ENCODE measurements around the gene PRCC.

Gene PRCC

DNA sequence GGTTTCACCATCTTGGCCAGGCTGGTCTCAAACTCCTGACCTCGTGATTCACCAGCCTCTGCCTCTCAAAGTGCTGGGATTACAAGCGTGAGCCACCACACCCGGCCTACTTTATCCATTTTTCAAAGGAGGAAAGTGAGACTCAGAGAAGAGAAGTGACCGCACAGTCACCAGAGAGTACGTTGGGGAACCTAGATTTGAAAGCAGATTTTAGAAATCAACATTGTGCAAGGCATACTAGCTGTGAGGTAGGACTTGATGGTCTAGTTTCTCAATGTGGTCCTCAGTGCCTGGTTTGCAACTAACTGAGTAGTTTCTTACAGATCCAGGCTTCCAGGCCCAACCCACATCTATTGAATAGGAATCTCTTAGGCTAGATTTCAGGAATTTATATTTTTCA, 1.7 kb upstream of the PRCC start:
- DNase-seq = no peak

DNA sequence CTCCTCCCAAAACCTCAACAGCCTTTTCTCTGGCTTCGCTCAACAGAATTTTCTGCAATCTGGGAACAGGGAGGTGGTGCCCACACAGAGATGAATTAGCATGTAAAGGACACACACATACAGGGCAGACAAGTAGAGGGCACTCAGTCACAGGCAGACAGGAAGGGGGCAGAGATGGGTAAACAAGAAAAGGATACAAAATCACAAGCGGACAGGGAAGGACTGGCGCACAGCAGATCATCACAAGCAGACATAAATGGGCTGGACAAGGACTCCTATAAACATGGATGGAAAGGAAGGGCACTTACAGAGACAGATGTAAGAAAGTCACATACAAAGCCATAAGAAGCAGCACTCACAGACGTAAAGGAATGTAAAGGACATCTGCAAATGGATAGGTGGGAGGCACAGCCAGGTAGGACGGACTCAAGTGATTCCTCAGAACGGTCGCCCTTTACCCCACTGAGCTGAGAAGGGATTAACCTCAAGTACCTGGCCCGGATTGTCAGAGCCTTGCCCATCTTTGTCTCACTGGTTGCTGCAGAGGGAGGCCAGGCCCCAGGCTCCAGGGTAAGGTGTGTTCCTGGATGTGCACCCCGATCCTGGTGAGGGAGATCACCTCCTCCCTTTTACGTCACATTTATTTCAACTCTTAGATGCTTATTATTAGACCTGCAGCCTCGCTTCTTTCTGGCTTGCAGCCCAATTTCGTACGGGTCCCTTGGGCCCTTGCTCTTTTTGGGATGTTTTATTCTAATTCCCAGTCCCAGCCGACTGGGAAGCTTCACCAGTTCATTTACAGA, 836 bp upstream of the PRCC start:
- DNase-seq = peak in 1 of 2 donors; percentile 69

DNA sequence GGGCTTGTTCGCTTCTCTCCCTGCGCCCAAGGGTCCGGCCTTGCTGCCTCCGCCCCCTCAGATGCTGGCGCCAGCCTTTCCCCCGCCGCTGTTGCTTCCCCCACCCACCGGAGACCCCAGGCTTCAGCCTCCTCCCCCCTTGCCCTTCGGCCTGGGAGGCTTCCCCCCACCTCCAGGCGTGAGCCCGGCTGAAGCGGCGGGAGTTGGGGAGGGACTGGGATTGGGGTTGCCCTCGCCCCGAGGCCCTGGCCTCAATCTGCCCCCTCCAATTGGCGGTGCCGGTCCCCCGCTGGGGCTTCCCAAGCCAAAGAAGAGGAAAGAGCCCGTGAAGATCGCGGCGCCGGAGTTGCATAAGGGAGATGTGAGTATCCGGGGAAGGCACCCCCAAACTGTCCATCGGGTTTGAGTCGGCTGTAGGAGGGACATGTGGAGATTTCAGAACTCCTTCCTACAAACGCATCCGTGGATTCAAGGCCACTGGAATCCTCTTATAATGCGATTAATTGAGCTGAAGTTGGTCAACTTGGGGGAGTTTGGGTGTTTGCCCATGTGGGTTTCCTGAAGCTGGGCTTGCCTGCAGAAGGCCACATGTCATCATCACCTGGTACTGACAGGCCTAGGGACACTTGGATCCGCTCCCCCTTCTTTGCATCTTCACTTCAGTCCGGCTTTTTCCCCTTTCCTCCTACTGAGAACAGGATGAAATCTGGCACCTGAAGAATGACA, 707 bp downstream of the PRCC start:
- peak in 1 of 2 donors; percentile 64 for DNase-seq

DNA sequence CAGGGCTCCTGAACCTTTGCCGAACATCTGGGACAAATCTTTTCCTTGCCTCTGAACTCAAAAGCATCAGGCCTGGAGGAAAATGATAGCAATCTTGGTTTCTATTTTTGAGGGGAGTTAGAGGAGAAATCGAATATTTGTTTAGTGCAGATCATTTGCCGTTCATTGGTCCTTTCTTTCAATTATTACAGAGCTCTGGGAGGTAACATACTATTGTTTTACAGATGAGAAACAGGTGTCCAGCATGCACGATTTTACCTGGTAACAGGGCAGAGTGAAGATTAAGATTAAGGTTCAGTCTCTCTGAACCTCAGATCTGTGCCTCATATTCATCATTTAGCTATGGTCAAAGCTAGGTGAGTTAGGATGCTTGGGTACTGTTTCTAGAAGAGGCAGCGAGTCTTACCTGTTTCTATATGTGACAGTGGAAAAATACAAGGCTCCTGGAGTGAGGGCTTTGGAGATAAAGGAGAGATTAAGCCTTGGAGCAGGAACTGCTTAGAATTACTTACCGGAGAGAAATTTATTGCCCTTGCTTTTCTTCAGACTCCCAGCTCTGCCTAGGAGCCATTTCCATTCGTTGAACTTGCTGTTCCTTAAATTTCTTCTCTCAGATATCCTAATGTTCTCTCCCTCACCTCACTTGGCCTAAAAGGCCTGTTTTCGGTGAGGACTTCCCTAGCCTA, 1.4 kb downstream of the PRCC start:
- no peak for DNase-seq

GRCh38 chr1:156772222-156772621, 4.9 kb downstream of the PRCC start:
- DNase-seq = no peak

DNA sequence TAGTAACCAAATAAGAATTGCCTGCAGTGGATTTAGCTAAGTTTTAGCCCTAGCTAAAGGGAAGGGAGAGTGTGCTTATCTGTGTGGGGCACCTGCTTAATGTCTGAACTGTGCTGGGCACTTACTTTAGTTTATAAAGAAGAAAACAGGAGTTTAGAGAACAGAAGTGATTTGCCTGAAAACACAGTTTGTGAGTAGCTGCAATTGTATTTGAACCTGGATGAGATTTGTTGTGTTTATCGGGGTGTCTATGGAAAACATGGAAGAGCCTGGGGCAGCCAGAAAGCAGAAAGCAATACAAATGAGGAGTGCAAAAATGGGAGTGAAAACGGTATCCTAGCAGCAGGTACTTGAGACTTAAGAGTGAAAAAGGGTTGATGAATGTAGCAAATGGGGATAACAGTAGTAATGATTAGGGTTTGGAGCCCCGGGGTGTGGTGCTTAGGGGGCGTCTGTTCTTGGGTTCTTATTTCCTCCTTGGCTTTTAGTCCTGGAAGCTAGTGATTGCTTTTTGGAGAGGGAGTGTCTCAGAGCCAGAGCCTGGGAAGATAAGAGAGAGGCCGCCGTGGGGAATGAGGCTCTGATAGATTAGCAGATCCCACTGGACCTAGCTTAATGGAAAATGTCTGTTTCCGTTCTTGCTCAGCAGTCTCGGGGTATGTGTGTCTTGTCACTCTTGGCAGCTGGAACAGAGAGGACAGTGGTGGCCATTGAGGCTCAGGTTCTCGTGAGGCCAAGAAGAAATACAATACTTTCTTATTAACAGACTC, 5.6 kb downstream of the PRCC start:
- no peak for DNase-seq

- DNase-seq = no peak
These were observed 6.3 kb downstream of the PRCC start for GRCh38 chr1:156773607-156774006.

DNA sequence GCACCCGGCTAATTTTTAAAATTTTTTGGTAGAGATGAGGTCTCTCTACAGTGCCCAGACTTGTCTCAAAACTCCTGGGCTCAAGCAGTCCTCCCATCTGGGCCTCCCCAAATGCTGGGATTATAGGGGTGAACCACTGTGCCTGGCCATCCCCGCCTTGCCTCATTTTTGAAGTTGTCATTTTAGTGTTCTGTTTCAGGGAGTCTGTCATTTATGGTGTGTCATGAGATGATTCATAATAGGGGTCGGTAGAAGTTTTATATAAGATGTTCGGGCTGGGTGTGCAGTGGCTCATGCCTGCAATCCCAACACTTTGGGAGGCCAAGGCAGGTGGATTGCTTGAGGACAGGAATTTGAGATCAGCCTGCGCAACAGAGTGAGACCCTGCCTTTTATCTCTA, 8.5 kb downstream of the PRCC start:
- no peak for DNase-seq

DNA sequence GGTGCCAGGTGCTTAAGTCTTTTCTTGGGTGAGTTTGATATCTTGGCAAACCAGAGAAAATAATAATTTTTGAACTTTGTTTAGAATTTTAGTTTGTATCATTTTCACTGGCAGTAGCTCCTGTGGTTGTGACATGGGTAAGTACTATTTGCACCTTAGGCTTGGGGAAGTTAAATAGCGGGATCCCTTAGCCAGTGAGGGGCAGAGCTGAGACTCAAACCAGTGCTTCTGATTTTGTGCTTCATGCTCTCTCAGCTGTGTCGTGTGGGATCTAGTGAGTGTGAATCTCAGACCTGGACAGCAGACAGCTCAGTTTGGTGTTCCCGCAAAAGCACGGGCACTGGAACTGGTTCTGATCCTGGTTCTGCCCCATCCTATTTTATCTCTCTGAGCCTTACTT, 9.6 kb downstream of the PRCC start:
- no peak for DNase-seq

DNA sequence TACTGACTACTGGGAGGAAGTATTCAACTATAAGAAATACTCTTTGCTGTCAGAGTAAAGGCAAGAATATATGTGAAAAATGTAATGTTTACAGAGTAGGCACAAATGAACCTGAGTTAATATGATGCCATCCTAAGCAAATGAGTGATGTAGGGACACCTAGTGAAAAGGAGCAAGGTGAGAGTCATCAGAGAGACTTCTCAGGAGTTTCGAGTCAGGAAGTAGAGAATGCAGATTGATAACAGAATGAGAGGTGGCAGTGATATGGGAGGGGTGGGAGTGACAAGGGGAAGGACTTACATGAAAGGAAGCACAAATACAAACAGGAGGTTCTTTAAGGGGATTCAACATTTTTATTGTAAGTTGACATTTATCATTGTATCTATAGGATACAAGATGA, 10.2 kb downstream of the PRCC start:
- no peak for DNase-seq

DNA sequence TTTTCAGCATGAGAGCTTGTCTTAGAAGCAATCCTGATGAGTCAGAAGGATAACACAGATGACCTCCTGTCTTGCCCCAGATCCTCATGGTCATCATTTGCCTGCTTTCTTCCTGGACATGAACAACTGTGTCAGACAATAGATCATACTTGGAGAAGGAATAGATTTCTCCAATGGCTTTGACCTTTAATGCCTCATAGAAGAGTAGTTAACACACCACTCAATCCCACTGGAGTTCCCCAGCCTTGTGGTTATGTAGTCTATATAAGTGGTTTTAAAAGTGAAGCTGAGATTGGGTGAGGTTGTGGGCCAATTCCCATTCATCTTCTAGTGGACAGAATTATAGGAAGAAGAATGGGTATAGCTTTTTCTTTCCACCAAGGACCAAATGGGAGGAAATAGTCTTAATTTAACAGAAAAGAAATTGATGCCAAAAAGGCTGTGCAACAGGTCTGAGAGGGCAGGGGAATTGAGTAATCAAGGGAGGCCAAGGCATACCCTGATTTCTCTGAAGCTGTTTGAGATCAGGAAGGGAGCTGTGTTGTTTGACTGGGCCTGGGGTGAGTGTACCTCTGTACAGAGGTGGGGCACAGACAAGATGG, 14.4 kb downstream of the PRCC start:
- no peak for DNase-seq

DNA sequence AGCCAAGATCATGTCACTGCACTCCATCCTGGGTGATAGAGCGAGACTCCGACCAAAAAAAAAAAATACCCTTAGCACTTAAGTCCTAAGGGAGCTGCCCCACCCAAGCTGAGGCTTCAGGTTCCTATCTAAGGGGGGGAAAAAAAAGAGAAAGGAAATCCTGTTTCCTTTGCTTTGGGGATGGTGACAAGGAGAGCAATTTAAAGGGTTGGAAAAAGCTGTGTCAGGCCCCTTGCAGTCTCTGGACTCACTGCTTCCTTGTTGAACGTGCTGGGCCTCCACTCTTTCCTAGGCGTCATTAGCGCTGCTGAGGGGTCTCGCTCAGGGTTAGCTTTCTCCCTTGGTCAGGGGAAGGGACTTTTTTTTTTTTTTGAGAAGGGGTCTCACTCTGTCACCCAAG, 18.1 kb downstream of the PRCC start:
- DNase-seq = no peak

GRCh38 chr1:156786640-156787039, 19.3 kb downstream of the PRCC start:
- no peak for DNase-seq

DNA sequence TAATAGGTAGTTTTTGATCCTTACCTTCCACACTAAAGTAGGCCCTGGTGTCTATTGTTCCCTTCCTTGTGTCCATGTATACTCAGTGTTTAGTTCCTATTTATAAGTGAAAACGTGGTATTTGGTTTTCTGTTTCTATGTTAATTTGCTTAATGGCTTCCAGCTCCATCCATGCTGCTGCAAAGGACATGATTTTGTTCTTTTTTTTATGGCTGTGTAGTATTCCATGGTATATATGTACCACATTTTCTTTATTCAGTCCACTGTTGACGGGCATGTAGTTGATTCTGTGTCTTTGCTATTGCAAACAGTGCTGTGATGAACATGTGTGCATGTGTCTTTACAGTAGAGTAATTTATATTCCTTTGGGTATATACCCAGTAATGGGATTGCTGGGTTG, 20.8 kb downstream of the PRCC start:
- DNase-seq = no peak

- DNase-seq = no peak
These were observed 22.4 kb downstream of the PRCC start for GRCh38 chr1:156789621-156790318.

- DNase-seq = no peak
These were observed 27.4 kb downstream of the PRCC start for GRCh38 chr1:156794506-156795373.

GRCh38 chr1:156795374-156795733, 28.0 kb downstream of the PRCC start:
- DNase-seq = no peak

GRCh38 chr1:156795787-156796186, 28.5 kb downstream of the PRCC start:
- DNase-seq = no peak

DNA sequence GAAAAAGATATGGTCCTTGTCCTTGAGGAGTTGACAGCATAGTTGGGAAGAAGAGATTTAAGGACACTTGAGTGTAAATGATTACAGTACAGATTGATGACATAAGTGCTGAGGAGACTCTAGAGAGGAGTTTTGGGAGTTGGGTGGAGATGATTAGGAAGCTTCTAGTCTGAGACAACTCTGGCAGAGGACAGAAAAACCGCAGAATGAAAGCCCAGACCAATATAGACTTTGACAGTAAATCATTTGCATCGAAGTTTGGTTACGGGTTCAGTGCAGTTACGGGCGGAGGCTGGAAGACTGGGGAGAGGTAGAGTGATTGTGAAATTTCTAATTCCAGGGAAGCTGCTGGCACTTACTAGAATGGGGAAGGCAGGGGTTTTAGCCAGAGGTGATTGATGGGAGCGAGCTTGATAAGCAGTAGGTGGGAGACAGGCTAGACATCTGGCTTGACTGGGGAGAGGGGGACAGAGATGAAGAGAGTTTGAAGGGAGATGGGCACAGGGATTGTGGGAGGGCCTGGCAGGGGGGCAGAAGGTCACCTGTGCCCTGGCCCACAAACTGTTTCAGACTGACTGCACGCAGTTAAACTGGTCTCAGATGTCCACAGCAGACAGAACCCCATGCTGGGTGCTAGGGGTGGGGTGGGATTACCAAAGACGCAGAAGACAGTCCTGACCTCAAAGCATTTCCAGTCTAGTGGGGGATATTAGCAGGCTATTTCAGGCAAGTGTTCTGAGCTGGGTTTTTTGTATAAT, 29.2 kb downstream of the PRCC start:
- no peak for DNase-seq

DNA sequence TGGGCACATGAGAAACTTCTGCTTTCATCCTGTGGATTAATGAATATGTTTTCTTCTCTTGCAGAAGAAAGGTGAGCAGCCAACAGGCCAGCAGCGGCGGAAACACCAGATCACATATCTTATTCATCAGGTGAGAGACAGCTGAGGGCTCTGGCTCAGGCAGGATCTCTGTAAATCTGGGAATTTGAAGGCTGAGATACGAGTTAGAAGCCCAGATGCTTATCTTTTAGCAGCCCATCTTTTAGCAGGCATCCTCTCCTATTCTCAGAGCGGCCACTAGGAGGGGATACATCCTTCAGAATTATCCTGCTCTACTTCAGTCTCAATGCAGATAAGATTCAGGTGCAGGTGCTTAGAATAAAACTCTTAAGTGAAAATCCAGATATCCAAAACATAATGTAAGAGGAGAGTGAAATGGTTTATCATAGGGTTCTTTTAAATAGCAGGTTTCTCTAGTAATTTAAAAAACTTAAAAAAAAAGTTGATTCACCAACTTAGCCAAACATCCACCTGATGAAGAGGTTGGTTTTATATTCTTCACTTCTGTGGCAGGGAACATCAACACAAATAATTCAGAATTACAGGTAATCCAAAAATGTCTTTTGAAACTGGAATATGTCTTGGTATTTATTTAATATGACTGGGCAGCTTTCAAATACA, 30.0 kb downstream of the PRCC start:
- peak in 1 of 2 donors; percentile 36 for DNase-seq
